ENCODE data around the gene ZRANB3.
A peak's percentile ranks its signal among the peaks of the same experiment; 100 is the strongest.

Gene ZRANB3

GRCh38 chr2:135485441-135485840 is 45.6 kb downstream of the ZRANB3 start:
- Histone ChIP-seq H3F3A (ENCODE audit: low read depth) (no peaks in the 10 kb centered on the region), H2AFZ (ENCODE audit: low read length) (no peak overlapping the region), H4K20me1 (ENCODE audit: insufficient read depth, low read length, poor library complexity, severe bottlenecking) (no peaks in the 10 kb centered on the region), H3K4me1 (ENCODE audit: insufficient read depth, low read length, poor library complexity, severe bottlenecking) (no peaks in the 10 kb centered on the region), H3K27me3 (ENCODE audit: insufficient read depth, low read length, poor library complexity, severe bottlenecking) (no peaks in the 10 kb centered on the region), H3K79me2 (ENCODE audit: insufficient read depth, low read length) (no peaks in the 10 kb centered on the region), H3K4me2 (ENCODE audit: low read depth, low read length, poor library complexity, severe bottlenecking) (no peak overlapping the region), H3K9ac (ENCODE audit: low read depth, low read length, poor library complexity, severe bottlenecking) (no peak overlapping the region), H3K4me3 (ENCODE audit: low read length, poor library complexity, severe bottlenecking) (no peak overlapping the region), H3K9me3 (ENCODE audit: insufficient read depth, low read depth, low read length) (no peaks in the 10 kb centered on the region), H3K9me2 (replicated peaks; ENCODE audit: low read depth, low read length) (no peaks in the 10 kb centered on the region), H3K36me3 (ENCODE audit: insufficient read depth, low read length) (no peaks in the 10 kb centered on the region)
- TF ChIP-seq, protein P1, sequence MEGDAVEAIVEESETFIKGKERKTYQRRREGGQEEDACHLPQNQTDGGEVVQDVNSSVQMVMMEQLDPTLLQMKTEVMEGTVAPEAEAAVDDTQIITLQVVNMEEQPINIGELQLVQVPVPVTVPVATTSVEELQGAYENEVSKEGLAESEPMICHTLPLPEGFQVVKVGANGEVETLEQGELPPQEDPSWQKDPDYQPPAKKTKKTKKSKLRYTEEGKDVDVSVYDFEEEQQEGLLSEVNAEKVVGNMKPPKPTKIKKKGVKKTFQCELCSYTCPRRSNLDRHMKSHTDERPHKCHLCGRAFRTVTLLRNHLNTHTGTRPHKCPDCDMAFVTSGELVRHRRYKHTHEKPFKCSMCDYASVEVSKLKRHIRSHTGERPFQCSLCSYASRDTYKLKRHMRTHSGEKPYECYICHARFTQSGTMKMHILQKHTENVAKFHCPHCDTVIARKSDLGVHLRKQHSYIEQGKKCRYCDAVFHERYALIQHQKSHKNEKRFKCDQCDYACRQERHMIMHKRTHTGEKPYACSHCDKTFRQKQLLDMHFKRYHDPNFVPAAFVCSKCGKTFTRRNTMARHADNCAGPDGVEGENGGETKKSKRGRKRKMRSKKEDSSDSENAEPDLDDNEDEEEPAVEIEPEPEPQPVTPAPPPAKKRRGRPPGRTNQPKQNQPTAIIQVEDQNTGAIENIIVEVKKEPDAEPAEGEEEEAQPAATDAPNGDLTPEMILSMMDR (conservative IDR thresholded peaks at IDR 0.05; ENCODE audit: low read length) = no peak
- no peak for TF ChIP-seq EZH2phosphoT487 (IDR thresholded peaks at IDR 0.05; ENCODE audit: borderline replicate concordance)

- Histone ChIP-seq H3K27me3 (ENCODE audit: insufficient read depth, low read length, poor library complexity, severe bottlenecking) (no peaks in the 10 kb centered on the region), H3K4me2 (ENCODE audit: low read depth, low read length, poor library complexity, severe bottlenecking) (no peak overlapping the region), H3K36me3 (ENCODE audit: insufficient read depth, low read length) (no peaks in the 10 kb centered on the region), H3F3A (ENCODE audit: low read depth) (no peaks in the 10 kb centered on the region), H3K4me1 (ENCODE audit: insufficient read depth, low read length, poor library complexity, severe bottlenecking) (no peaks in the 10 kb centered on the region), H3K79me2 (ENCODE audit: insufficient read depth, low read length) (no peaks in the 10 kb centered on the region), H3K4me3 (ENCODE audit: low read length, poor library complexity, severe bottlenecking) (no peak overlapping the region), H2AFZ (ENCODE audit: low read length) (no peak overlapping the region), H3K9me3 (ENCODE audit: insufficient read depth, low read depth, low read length) (no peaks in the 10 kb centered on the region), H4K20me1 (ENCODE audit: insufficient read depth, low read length, poor library complexity, severe bottlenecking) (no peaks in the 10 kb centered on the region), H3K9ac (ENCODE audit: low read depth, low read length, poor library complexity, severe bottlenecking) (no peak overlapping the region), H3K9me2 (replicated peaks; ENCODE audit: low read depth, low read length) (no peaks in the 10 kb centered on the region)
- TF ChIP-seq EZH2phosphoT487 (IDR thresholded peaks at IDR 0.05; ENCODE audit: borderline replicate concordance) = no peak
- TF ChIP-seq, protein P1 (conservative IDR thresholded peaks at IDR 0.05; ENCODE audit: low read length) = no peak
Measured at GRCh38 chr2:135475128-135475527, 55.9 kb downstream of the ZRANB3 start.

DNA sequence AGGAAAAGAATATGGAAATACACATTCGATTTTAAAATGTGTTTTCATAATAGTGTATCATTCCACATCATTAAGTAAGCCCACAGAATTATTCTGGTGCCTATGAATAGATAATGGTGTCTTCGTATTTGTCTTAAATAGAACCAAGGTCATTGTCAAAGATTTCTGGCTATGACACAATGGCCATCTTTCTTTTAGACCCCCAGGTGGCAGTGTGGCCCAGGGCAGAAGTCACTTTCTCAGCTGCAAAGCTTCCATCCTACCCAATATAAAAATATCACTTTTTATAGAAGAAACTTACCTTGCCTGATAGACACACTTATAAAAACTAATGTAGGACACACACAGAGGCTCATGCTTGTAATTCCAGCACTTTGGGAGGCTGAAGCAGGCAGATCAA is 57.5 kb downstream of the ZRANB3 start:
- Histone ChIP-seq H3K9ac (ENCODE audit: low read depth, low read length, poor library complexity, severe bottlenecking) (no peak overlapping the region), H4K20me1 (ENCODE audit: insufficient read depth, low read length, poor library complexity, severe bottlenecking) (no peaks in the 10 kb centered on the region), H3K9me2 (replicated peaks; ENCODE audit: low read depth, low read length) (no peaks in the 10 kb centered on the region), H2AFZ (ENCODE audit: low read length) (no peak overlapping the region), H3K4me3 (ENCODE audit: low read length, poor library complexity, severe bottlenecking) (no peak overlapping the region), H3K27me3 (ENCODE audit: insufficient read depth, low read length, poor library complexity, severe bottlenecking) (no peaks in the 10 kb centered on the region), H3K9me3 (ENCODE audit: insufficient read depth, low read depth, low read length) (no peaks in the 10 kb centered on the region), H3K4me2 (ENCODE audit: low read depth, low read length, poor library complexity, severe bottlenecking) (no peak overlapping the region), H3F3A (ENCODE audit: low read depth) (no peaks in the 10 kb centered on the region), H3K79me2 (ENCODE audit: insufficient read depth, low read length) (no peaks in the 10 kb centered on the region), H3K4me1 (ENCODE audit: insufficient read depth, low read length, poor library complexity, severe bottlenecking) (no peaks in the 10 kb centered on the region), H3K36me3 (ENCODE audit: insufficient read depth, low read length) (no peaks in the 10 kb centered on the region)
- TF ChIP-seq, protein P1 (conservative IDR thresholded peaks at IDR 0.05; ENCODE audit: low read length) = peak; percentile 79
- no peak for TF ChIP-seq EZH2phosphoT487 (IDR thresholded peaks at IDR 0.05; ENCODE audit: borderline replicate concordance)
